Left lung (tissue), 10 donors: ENCODE measurements around the gene NTM. TPM values are rescaled to one million over a fixed set of nuclear protein-coding genes. Genes with fewer than 3 reads are reported as not detected.

Source experiments
- ATAC-seq: fragments of 200-7000 bp; cut with Tn5 transposase; one replicate; pipeline ENCODE4 v1.9.1; 2020; ENCODE audit warnings: moderate library complexity
- DNase-seq, 4 donors: peaks; one replicate each; pipeline ENCODE4 v3.0.0-alpha.2; 2013 to 2020
- H3K27ac ChIP-seq, 2 donors: fragments of 200-600 bp; sonication (generic) in 1 of 2; one replicate each; pipeline versions ENCODE4 v1.5.0 to v1.8.0; 2020 to 2021
- H3K27me3 ChIP-seq, 2 donors: fragments of 200-600 bp; sonication (generic) in 1 of 2; one replicate each; pipeline versions ENCODE4 v1.5.0 to v1.8.0; 2020 to 2021
- H3K36me3 ChIP-seq, 2 donors: fragments of 200-600 bp; sonication (generic) in 1 of 2; one replicate each; pipeline versions ENCODE4 v1.5.0 to v1.8.0; 2020 to 2021
- H3K4me1 ChIP-seq, 2 donors: fragments of 200-600 bp; one replicate each; pipeline ENCODE4 v1.8.0; 2021
- H3K4me3 ChIP-seq, 2 donors: fragments of 200-600 bp; sonication (generic) in 1 of 2; one replicate each; pipeline versions ENCODE4 v1.5.0 to v1.8.0; 2020 to 2021; ENCODE audit warnings: mild to moderate bottlenecking in 1 of 2
- H3K9me3 ChIP-seq, 2 donors: fragments of 200-600 bp; sonication (generic) in 1 of 2; one replicate each; pipeline versions ENCODE4 v1.5.0 to v1.8.0; 2020 to 2021
- intact Hi-C, 2 donors: fragments of 100-400 bp; cut with DNase I; formaldehyde crosslinking; loops; one replicate each; pipeline versions ENCODE4 v1.11.2 to v1.14.2; 2022
- polyA plus RNA-seq, 6 donors: library from polyadenylated mRNA; unstranded; fragments of 120-200 nt; gene quantifications; one replicate each; pipeline ENCODE4 v1.2.1, GENCODE V29; 2013; ENCODE audit not compliant: insufficient read length in 6 of 6
- total RNA-seq, 2 donors: library from RNA; stranded (reverse); fragmentation: NEBNext Ultra II Directional; extraction: Animal tissue kit (Norgen Biotek cat#: 25700); gene quantifications; one replicate each; pipeline ENCODE4 v1.2.1, GENCODE V29; 2021
- TF ChIP-seq, protein P1 (sequence below), 2 donors: fragments of 200-600 bp; sonication (generic) in 1 of 2; IDR thresholded peaks; one replicate each; pipeline versions ENCODE4 v1.5.0 to v1.8.0; 2021; ENCODE audit warnings: antibody characterized with exemption in 2 of 2
- donor health status: DM: no; HTN: yes; CAD: no.
- donor health status: DM: no; HTN: no; CAD: no.

NTM gene
- total and polyA plus RNA-seq, 8 donors: 9.5 to 31.0 (median 21.1) TPM

DNA sequence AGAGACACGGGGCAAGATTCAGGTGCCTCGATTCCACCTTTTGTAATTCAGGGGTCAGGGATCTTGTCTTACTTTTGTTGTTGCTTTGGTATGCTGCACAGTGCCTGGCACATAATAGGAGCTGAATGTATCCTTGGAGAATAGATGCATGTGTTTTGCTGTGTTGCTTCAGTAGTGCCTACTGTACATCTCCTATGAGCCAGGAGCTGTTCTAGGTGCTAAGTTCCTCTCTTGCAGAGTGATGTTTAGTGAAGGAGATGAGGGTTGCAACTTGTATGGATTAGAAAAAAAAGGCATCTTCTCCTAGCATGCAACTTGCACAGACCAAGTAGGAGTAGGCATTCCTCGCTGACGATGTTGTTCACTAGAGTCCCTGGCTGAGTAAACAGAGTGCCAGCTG is 555.4 kb downstream of the NTM start:
- Histone ChIP-seq H3K4me1 (no peaks in the 10 kb centered on the region), H3K27ac (no peak overlapping the region), H3K27me3 (no peaks in the 10 kb centered on the region), H3K9me3 (no peaks in the 10 kb centered on the region), H3K36me3 (no peaks in the 10 kb centered on the region), H3K4me3 (no peak overlapping the region)
- TF ChIP-seq, protein P1, sequence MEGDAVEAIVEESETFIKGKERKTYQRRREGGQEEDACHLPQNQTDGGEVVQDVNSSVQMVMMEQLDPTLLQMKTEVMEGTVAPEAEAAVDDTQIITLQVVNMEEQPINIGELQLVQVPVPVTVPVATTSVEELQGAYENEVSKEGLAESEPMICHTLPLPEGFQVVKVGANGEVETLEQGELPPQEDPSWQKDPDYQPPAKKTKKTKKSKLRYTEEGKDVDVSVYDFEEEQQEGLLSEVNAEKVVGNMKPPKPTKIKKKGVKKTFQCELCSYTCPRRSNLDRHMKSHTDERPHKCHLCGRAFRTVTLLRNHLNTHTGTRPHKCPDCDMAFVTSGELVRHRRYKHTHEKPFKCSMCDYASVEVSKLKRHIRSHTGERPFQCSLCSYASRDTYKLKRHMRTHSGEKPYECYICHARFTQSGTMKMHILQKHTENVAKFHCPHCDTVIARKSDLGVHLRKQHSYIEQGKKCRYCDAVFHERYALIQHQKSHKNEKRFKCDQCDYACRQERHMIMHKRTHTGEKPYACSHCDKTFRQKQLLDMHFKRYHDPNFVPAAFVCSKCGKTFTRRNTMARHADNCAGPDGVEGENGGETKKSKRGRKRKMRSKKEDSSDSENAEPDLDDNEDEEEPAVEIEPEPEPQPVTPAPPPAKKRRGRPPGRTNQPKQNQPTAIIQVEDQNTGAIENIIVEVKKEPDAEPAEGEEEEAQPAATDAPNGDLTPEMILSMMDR (IDR thresholded peaks at IDR 0.05): no peak
- intact Hi-C loops: no loop called here
- ATAC-seq (no peak), DNase-seq (no peak)

DNA sequence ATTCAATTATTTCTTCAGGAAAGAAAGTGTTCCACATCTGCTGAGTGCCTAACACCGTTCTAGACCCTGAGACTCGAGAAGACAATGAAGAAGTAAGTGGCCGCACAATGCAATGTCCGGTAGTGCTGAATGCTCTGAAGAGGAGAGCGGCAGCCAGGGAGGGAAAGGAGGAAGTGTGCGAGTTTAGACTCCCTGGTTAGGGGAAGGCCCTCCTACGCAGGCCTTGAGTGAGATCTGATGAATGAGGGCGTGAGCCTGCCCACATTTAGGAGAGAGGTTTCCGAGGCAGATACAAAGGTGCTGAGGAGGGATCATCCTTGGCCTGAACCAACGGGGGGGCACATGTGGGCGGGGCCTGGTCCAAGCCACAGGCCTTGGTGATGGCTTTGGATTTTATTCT is 558.6 kb downstream of the NTM start:
- intact Hi-C loops: no loop called here
- H3K27ac ChIP-seq: no peak overlapping the region
- no peaks in the 10 kb centered on the region for H3K36me3 ChIP-seq
- DNase-seq (no peak), ATAC-seq (no peak)
- no peaks in the 10 kb centered on the region for H3K4me1 ChIP-seq
- H3K9me3 ChIP-seq: no peaks in the 10 kb centered on the region
- peaks cover 0 to 6% of the 10 kb centered on the region in 2 donors for H3K27me3 ChIP-seq
- TF ChIP-seq, protein P1 (IDR thresholded peaks at IDR 0.05): no peak
- H3K4me3 ChIP-seq: no peak overlapping the region

DNA sequence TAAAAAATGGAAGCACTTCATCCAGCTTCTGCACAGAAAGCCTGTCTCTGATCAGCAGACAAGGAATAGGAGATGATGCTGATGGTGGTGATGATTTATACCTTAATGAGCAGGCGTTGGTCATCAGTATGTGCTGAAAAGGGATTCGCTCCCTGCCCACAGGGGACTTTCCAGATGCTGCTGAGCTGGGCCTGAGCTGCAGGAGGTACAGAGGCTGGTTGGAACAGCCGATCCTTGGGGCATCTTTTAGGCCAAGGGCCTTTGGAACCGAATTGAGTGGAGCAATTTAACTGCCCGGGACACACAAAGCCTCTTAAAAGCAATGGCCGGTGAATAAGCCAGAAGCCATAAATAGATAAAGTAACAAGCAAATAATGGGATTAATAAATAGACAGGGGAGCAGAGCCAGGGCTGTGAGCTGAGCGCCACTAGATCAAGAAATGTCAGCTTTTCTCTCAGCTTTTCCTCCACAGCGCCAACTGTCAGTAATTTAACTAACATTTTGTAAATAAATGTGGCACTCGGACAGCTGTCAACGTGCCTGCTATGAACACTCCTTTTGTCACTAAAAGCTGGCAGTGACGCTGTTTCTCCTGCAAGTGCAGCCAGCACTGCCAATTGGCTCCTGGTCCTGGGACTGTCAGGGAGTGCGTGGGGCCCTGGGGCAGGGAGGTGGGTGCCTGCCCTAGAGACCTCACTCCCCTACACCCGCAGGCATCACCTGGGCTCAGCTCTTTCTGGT is 562.3 kb downstream of the NTM start:
- H3K27me3 ChIP-seq: peaks cover 0 to 6% of the 10 kb centered on the region in 2 donors
- no peak for ATAC-seq
- H3K4me1 ChIP-seq: no peaks in the 10 kb centered on the region
- H3K9me3 ChIP-seq: no peaks in the 10 kb centered on the region
- H3K4me3 ChIP-seq: no peak overlapping the region
- DNase-seq: no peak
- intact Hi-C loops: no loop called here
- no peak overlapping the region for H3K27ac ChIP-seq
- no peaks in the 10 kb centered on the region for H3K36me3 ChIP-seq
- TF ChIP-seq, protein P1 (IDR thresholded peaks at IDR 0.05): no peak

DNA sequence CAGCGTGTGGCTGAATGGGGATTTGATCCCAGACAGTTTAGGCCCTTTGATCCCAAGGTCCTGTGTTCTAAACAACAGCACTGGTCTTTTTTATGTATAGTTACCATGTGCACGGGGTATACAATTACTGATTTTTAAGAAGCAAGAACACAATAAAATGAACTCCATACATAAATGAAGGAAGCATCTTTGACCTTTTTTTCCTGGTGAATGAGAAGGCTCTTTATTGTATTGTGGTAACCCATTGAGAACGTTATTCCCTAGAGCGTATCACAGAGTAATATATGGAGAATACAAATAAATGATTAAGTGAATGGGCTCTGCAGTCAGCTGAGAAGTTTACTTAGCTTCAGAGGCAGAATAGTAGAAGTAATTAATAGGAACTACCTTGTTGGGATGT is 563.6 kb downstream of the NTM start:
- peaks cover 0 to 12% of the 10 kb centered on the region in 2 donors for H3K27me3 ChIP-seq
- no peak for DNase-seq
- TF ChIP-seq, protein P1 (IDR thresholded peaks at IDR 0.05): no peak
- no peaks in the 10 kb centered on the region for H3K9me3 ChIP-seq
- no peaks in the 10 kb centered on the region for H3K4me1 ChIP-seq
- no peaks in the 10 kb centered on the region for H3K36me3 ChIP-seq
- no peak overlapping the region for H3K27ac ChIP-seq
- intact Hi-C loops: no loop called here
- H3K4me3 ChIP-seq: no peak overlapping the region
- ATAC-seq: no peak

DNA sequence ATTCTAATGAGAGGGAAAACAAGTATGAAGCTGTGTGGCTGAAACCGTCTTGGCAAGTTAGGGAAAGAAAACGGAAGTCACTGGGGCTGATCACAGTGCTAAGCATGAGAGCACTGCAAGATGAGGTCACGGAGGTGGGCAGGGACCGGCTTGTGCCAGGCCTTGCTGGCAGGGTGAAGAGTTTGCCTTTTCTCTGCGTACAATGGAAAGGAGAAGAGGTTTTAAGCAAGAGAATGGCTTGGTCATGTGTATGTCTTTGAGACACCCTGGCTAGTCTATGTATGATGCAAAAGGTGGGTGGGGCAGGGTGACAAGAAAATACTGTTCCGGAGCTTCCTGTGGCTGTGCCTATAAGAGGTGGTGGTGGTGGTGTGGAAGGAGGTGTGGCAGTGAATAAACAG is 567.9 kb downstream of the NTM start:
- no peak for ATAC-seq
- Histone ChIP-seq H3K27ac (no peak overlapping the region), H3K36me3 (no peaks in the 10 kb centered on the region), H3K4me1 (no peaks in the 10 kb centered on the region), H3K4me3 (no peak overlapping the region), H3K9me3 (no peaks in the 10 kb centered on the region), H3K27me3 (peaks cover 0 to 7% of the 10 kb centered on the region in 2 donors)
- no peak for DNase-seq
- intact Hi-C loops: no loop called here
- TF ChIP-seq, protein P1 (IDR thresholded peaks at IDR 0.05): no peak
